ENCODE results near the gene SFMBT2. TPM values are rescaled to one million over a fixed set of nuclear protein-coding genes. Genes with fewer than 3 reads are reported as not detected.
A peak's percentile ranks its signal among the peaks of the same experiment; 100 is the strongest.

The SFMBT2 gene
- total and polyA plus RNA-seq, 2 donors = 5.0 to 30.9 TPM

GRCh38 chr10:7274293-7274692 lies 136.5 kb downstream of the SFMBT2 start:
- Histone ChIP-seq H3K27ac (ENCODE audit: low read depth) (no peak overlapping the region), H3K4me3 (ENCODE audit: low read depth, low read length) (no peak overlapping the region), H3K4me1 (ENCODE audit: insufficient read depth) (no peaks in the 10 kb centered on the region), H3K36me3 (ENCODE audit: insufficient read depth) (no peaks in the 10 kb centered on the region)
- WGBS = 79% methylated on average over 2 of the region's 2 CpGs
- DNase-seq (ENCODE audit: extremely low spot score) = no peak

DNA sequence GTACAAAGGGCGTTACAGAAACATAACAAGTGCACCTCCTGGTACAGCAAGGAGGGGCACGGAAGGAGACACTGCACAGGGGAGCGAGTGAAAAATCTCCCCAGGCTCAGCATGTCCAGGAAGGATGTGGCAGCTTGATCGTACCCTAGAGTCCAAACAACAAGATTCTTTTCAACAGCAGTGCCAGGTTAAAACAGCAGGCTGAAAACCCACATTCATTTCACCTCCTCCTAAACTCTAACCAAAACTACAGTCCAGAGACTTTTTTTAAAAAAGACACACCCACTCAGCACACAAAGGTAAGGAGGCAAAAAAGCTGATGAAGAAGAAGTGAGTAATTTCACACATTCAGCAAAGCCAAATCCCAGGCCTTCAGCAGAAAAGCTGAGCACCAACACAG lies 138.8 kb downstream of the SFMBT2 start:
- no peaks in the 10 kb centered on the region for H3K4me1 ChIP-seq (ENCODE audit: insufficient read depth)
- WGBS = 91% methylated on average over 4 of the region's 4 CpGs
- no peak for DNase-seq (ENCODE audit: extremely low spot score)
- H3K27ac ChIP-seq (ENCODE audit: low read depth) = no peak overlapping the region
- H3K36me3 ChIP-seq (ENCODE audit: insufficient read depth) = no peaks in the 10 kb centered on the region
- no peak overlapping the region for H3K4me3 ChIP-seq (ENCODE audit: low read depth, low read length)

GRCh38 chr10:7269988-7270387 lies 140.8 kb downstream of the SFMBT2 start:
- Histone ChIP-seq H3K4me3 (ENCODE audit: low read depth, low read length) (no peak overlapping the region), H3K36me3 (ENCODE audit: insufficient read depth) (no peaks in the 10 kb centered on the region), H3K4me1 (ENCODE audit: insufficient read depth) (no peaks in the 10 kb centered on the region), H3K27ac (ENCODE audit: low read depth) (no peak overlapping the region)
- DNase-seq (ENCODE audit: extremely low spot score) = no peak
- 82% methylated on average over 5 of the region's 5 CpGs for WGBS

DNA sequence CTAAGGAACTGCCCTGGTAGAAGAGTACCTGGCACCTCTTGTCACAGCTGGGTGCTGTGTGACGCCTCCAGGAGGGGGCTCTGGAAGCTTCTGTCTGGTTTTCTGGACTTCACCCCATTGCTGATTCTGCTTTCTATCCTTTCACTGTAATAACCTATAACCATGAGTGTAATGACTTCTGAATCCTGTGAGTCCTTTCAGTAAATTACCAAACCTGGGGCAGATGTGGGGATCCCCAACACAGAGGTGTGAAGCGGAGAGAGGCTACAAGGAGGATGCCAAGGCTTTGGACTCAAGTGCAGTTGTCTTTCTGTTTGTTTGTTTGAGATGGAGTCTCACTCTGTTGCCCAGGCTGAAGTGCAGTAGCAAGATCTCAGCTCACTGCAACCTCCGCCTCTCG lies 143.7 kb downstream of the SFMBT2 start:
- 97% methylated on average over 4 of the region's 4 CpGs for WGBS
- Histone ChIP-seq H3K27ac (ENCODE audit: low read depth) (no peak overlapping the region), H3K4me1 (ENCODE audit: insufficient read depth) (no peaks in the 10 kb centered on the region), H3K36me3 (ENCODE audit: insufficient read depth) (no peaks in the 10 kb centered on the region), H3K4me3 (ENCODE audit: low read depth, low read length) (no peak overlapping the region)
- no peak for DNase-seq (ENCODE audit: extremely low spot score)

GRCh38 chr10:7265396-7266123 lies 145.3 kb downstream of the SFMBT2 start:
- DNase-seq (ENCODE audit: extremely low spot score) = no peak
- H3K4me1 ChIP-seq (ENCODE audit: insufficient read depth) = no peaks in the 10 kb centered on the region
- no peak overlapping the region for H3K27ac ChIP-seq (ENCODE audit: low read depth)
- H3K4me3 ChIP-seq (ENCODE audit: low read depth, low read length) = no peak overlapping the region
- no peaks in the 10 kb centered on the region for H3K36me3 ChIP-seq (ENCODE audit: insufficient read depth)
- WGBS = 79% methylated on average over 8 of the region's 8 CpGs

DNA sequence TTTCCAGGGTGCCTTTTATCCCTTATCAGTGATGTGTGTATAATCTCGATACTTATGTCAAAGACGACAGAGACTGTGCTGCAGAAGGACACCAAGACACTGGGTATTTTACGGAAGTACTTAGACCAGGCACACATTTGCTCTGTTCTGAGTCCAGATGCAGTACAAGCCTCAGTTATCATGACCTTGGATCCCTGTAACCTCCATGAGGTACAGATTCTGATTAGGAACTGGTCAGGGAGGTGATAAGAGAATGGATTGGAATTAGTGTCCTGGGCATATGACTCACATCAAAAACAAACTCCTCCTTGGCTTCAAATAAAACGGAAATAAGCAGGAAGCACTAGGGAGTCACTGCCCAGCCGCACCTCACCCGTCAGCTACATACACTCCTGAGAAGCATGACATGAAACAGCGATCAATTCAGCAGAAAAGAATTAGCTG lies 146.5 kb downstream of the SFMBT2 start:
- 56% methylated on average over 7 of the region's 7 CpGs for WGBS
- Histone ChIP-seq H3K4me1 (ENCODE audit: insufficient read depth) (no peaks in the 10 kb centered on the region), H3K36me3 (ENCODE audit: insufficient read depth) (no peaks in the 10 kb centered on the region), H3K27ac (ENCODE audit: low read depth) (no peak overlapping the region), H3K4me3 (ENCODE audit: low read depth, low read length) (no peak overlapping the region)
- no peak for DNase-seq (ENCODE audit: extremely low spot score)

- no peak for DNase-seq (ENCODE audit: extremely low spot score)
- Histone ChIP-seq H3K4me1 (ENCODE audit: insufficient read depth) (no peaks in the 10 kb centered on the region), H3K27ac (ENCODE audit: low read depth) (no peak overlapping the region), H3K4me3 (ENCODE audit: low read depth, low read length) (no peak overlapping the region), H3K36me3 (ENCODE audit: insufficient read depth) (no peaks in the 10 kb centered on the region)
- 88% methylated on average over 5 of the region's 5 CpGs for WGBS
These were observed 147.2 kb downstream of the SFMBT2 start for GRCh38 chr10:7263616-7264015.

DNA sequence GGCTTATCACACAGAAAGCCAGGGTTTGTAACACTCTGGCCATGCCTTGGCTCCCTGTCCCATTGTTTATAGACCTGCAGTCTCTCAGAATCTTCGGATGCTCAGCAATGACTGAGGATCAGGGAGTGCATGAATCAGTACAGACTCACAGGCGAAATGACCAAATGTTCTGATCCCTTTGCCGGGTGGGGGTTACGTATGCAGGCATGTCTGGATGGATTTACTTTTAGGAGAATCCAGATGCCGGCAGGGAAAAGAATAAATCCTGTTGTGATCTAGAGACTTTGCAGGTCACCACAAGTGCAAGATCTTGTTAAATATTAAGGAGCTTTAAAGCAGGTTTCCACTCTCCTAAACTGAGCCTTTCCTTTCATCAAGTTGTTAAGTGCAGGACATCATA lies 149.5 kb downstream of the SFMBT2 start:
- no peak overlapping the region for H3K4me3 ChIP-seq (ENCODE audit: low read depth, low read length)
- peaks cover 1% of the 10 kb centered on the region for H3K4me1 ChIP-seq (ENCODE audit: insufficient read depth)
- WGBS = 57% methylated on average over 5 of the region's 5 CpGs
- H3K27ac ChIP-seq (ENCODE audit: low read depth) = no peak overlapping the region
- DNase-seq (ENCODE audit: extremely low spot score) = no peak
- no peaks in the 10 kb centered on the region for H3K36me3 ChIP-seq (ENCODE audit: insufficient read depth)

DNA sequence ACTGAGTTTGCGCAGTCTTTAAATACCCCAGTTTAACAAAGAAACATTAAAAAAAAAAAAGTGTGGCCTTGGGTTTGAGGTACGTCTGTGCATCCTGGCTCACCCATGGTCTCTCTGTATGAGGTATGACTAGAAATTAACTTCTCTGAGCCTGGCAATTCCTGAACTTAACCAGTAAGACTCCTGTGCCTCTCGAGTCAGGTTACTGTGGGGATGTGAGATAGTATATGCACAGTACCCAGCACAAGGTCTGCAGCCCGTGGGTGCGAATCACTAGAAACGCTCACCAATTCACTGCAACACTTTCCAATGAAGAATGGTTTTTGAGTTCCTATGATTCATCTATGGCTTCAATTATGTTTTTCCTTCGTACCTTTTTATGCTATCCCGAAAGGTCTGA lies 149.9 kb downstream of the SFMBT2 start:
- DNase-seq (ENCODE audit: extremely low spot score) = no peak
- Histone ChIP-seq H3K36me3 (ENCODE audit: insufficient read depth) (no peaks in the 10 kb centered on the region), H3K4me3 (ENCODE audit: low read depth, low read length) (no peak overlapping the region), H3K27ac (ENCODE audit: low read depth) (no peak overlapping the region), H3K4me1 (ENCODE audit: insufficient read depth) (peaks cover 1% of the 10 kb centered on the region)
- 77% methylated on average over 8 of the region's 8 CpGs for WGBS

- Histone ChIP-seq H3K4me3 (ENCODE audit: low read depth, low read length) (no peak overlapping the region), H3K27ac (ENCODE audit: low read depth) (no peak overlapping the region), H3K4me1 (ENCODE audit: insufficient read depth) (peaks cover 1% of the 10 kb centered on the region), H3K36me3 (ENCODE audit: insufficient read depth) (no peaks in the 10 kb centered on the region)
- 11% methylated on average over 3 of the region's 3 CpGs for WGBS
- peak; percentile 51 for DNase-seq (ENCODE audit: extremely low spot score)
These were observed 150.4 kb downstream of the SFMBT2 start for GRCh38 chr10:7260412-7260900.

GRCh38 chr10:7258948-7259523 lies 151.8 kb downstream of the SFMBT2 start:
- DNase-seq (ENCODE audit: extremely low spot score) = no peak
- H3K27ac ChIP-seq (ENCODE audit: low read depth) = no peak overlapping the region
- 76% methylated on average over 8 of the region's 8 CpGs for WGBS
- H3K4me1 ChIP-seq (ENCODE audit: insufficient read depth) = peaks cover 1% of the 10 kb centered on the region
- H3K4me3 ChIP-seq (ENCODE audit: low read depth, low read length) = no peak overlapping the region
- H3K36me3 ChIP-seq (ENCODE audit: insufficient read depth) = no peaks in the 10 kb centered on the region

DNA sequence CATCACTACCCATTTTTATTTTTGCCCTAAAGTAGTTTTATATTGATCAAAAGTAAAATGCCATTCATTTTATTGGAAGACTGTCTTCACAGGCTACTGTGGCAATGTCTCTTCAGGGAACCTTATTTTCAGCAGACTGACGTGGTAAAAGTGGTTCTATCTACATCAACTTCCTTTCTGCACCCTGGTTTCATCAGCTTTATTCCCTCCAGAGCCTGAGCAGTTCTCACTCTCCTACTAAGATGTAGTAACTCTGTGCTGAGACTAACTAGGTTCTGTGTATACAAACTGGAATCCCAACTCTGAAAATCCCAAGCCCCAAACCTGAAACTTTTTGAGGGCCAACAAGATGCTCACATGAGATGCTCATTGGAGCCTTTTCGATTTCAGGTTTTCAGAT lies 155.3 kb downstream of the SFMBT2 start:
- Histone ChIP-seq H3K36me3 (ENCODE audit: insufficient read depth) (no peaks in the 10 kb centered on the region), H3K27ac (ENCODE audit: low read depth) (no peak overlapping the region), H3K4me3 (ENCODE audit: low read depth, low read length) (no peak overlapping the region), H3K4me1 (ENCODE audit: insufficient read depth) (peaks cover 1% of the 10 kb centered on the region)
- DNase-seq (ENCODE audit: extremely low spot score) = no peak
- WGBS = 70% methylated on average over 2 of the region's 2 CpGs

DNA sequence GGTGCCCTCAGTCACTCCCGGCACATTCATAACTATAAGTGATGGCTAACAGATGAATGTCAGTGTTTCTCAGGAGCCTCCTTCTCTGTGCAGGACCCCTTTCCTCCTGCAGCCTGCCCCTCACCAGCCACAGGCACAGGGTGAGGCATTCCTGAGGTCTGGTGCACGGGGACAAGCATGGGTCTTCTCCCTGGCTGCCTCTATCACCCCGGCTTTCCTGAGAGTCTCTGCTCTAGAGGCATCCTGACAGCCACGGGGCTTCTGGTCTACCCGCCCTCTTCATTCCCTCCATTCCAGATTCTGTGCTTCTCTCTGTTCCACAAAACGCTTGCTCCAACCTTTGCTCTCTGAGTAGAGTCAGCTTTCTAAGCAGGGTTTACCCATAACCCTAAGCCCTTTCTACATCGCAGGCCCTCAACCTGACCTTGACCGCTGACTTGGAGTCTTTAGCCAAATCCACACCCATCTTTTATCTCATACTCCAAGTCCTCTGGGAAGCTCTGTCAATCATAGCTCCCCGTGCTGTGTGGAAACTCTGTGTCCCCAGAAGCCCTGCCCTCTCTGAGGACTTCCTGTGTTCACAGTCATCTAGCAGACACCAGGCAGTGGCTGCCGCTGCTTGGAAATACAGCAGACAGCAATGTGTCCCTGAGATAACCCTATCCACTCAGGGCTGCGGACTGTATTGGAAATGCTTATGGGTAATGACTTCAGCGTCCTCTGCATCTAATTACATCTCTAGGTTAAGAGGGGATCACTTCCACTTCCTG lies 159.0 kb downstream of the SFMBT2 start:
- Histone ChIP-seq H3K4me1 (ENCODE audit: insufficient read depth) (no peaks in the 10 kb centered on the region), H3K27ac (ENCODE audit: low read depth) (no peak overlapping the region), H3K4me3 (ENCODE audit: low read depth, low read length) (no peak overlapping the region), H3K36me3 (ENCODE audit: insufficient read depth) (no peaks in the 10 kb centered on the region)
- DNase-seq (ENCODE audit: extremely low spot score) = no peak
- WGBS = 77% methylated on average over 12 of the region's 12 CpGs

DNA sequence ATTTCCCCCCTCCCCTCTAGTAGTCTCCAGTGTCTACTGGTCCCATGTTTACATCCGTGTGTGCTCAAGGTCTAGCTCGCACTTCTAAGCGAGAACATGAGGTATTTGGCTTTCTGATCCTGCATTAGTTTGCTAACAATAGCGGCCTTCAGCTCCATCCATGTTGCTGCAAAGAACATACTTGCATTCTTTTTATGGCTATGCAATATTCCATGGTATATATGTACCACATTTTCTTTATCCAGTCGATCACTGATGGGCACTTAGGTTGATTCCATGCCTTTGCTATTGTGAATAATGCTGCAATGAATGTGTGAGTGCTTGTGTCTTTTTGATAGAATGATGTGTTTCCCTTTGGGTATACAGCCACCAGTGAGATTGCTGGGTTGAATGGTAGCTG lies 160.6 kb downstream of the SFMBT2 start:
- 98% methylated on average over 5 of the region's 5 CpGs for WGBS
- Histone ChIP-seq H3K36me3 (ENCODE audit: insufficient read depth) (no peaks in the 10 kb centered on the region), H3K4me3 (ENCODE audit: low read depth, low read length) (no peak overlapping the region), H3K4me1 (ENCODE audit: insufficient read depth) (no peaks in the 10 kb centered on the region), H3K27ac (ENCODE audit: low read depth) (no peak overlapping the region)
- no peak for DNase-seq (ENCODE audit: extremely low spot score)
